Neuron (in vitro differentiated cells): ENCODE results near the gene PPA2.

Source experiments
- H2AFZ ChIP-seq: one replicate; pipeline ENCODE4 v1.6.1; 2013; ENCODE audit warnings: low read depth, mild to moderate bottlenecking, inconsistent platforms, low read length, moderate library complexity
- H3K27me3 ChIP-seq: one replicate; pipeline ENCODE4 v1.6.1; 2013; ENCODE audit warnings: low read length; ENCODE audit not compliant: insufficient read depth
- H3K36me3 ChIP-seq: one replicate; pipeline ENCODE4 v1.6.1; 2013; ENCODE audit warnings: low read length; ENCODE audit not compliant: insufficient read depth
- H3K4me1 ChIP-seq: one replicate; pipeline ENCODE4 v1.6.1; 2013; ENCODE audit warnings: low read length; ENCODE audit not compliant: insufficient read depth
- H3K4me3 ChIP-seq: 2 replicates; pipeline ENCODE4 v1.5.1; 2013; ENCODE audit warnings: mild to moderate bottlenecking, low read length, moderate library complexity
- H3K9me3 ChIP-seq: one replicate; pipeline ENCODE4 v1.6.1; 2013; ENCODE audit warnings: low read length

Gene PPA2

GRCh38 chr4:105356194-105356593, 117.7 kb downstream of the PPA2 start:
- H2AFZ ChIP-seq, result no peak overlapping the region
- no peaks in the 10 kb centered on the region for H3K27me3 ChIP-seq
- peaks cover 6% of the 10 kb centered on the region for H3K4me1 ChIP-seq
- H3K4me3 ChIP-seq, result no peak overlapping the region
- no peaks in the 10 kb centered on the region for H3K9me3 ChIP-seq
- no peaks in the 10 kb centered on the region for H3K36me3 ChIP-seq

GRCh38 chr4:105352826-105353225, 121.0 kb downstream of the PPA2 start:
- H3K36me3 ChIP-seq, result no peaks in the 10 kb centered on the region

GRCh38 chr4:105351861-105352260, 122.0 kb downstream of the PPA2 start:
- Histone ChIP-seq H3K27me3 (no peaks in the 10 kb centered on the region), H3K9me3 (no peaks in the 10 kb centered on the region), H3K4me1 (no peaks in the 10 kb centered on the region), H3K4me3 (no peak overlapping the region), H2AFZ (no peak overlapping the region), H3K36me3 (no peaks in the 10 kb centered on the region)

More at GRCh38 chr4:105352826-105353225, 121.0 kb downstream of the PPA2 start:
- Histone ChIP-seq H3K4me1 (peaks cover 6% of the 10 kb centered on the region), H3K4me3 (no peak overlapping the region), H2AFZ (no peak overlapping the region), H3K9me3 (no peaks in the 10 kb centered on the region), H3K27me3 (no peaks in the 10 kb centered on the region)

- H3K36me3 ChIP-seq, result no peaks in the 10 kb centered on the region
- H2AFZ ChIP-seq, result no peak overlapping the region
- H3K4me3 ChIP-seq, result no peak overlapping the region
- no peaks in the 10 kb centered on the region for H3K4me1 ChIP-seq
- H3K9me3 ChIP-seq, result no peaks in the 10 kb centered on the region
- no peaks in the 10 kb centered on the region for H3K27me3 ChIP-seq
Measured at GRCh38 chr4:105350859-105351490, 122.9 kb downstream of the PPA2 start.

GRCh38 chr4:105348719-105349118, 125.1 kb downstream of the PPA2 start:
- H3K4me3 ChIP-seq, result no peak overlapping the region
- no peaks in the 10 kb centered on the region for H3K27me3 ChIP-seq
- H3K9me3 ChIP-seq, result no peaks in the 10 kb centered on the region
- H2AFZ ChIP-seq, result no peak overlapping the region
- peaks cover 3% of the 10 kb centered on the region for H3K4me1 ChIP-seq
- H3K36me3 ChIP-seq, result no peaks in the 10 kb centered on the region

- H2AFZ ChIP-seq, result no peak overlapping the region
- H3K36me3 ChIP-seq, result no peaks in the 10 kb centered on the region
- no peaks in the 10 kb centered on the region for H3K27me3 ChIP-seq
Measured at GRCh38 chr4:105346869-105347268, 127.0 kb downstream of the PPA2 start.

GRCh38 chr4:105345838-105346237, 128.0 kb downstream of the PPA2 start:
- no peaks in the 10 kb centered on the region for H3K36me3 ChIP-seq
- peaks cover 8% of the 10 kb centered on the region for H3K4me1 ChIP-seq
- H3K27me3 ChIP-seq, result no peaks in the 10 kb centered on the region
- H2AFZ ChIP-seq, result no peak overlapping the region
- H3K4me3 ChIP-seq, result no peak overlapping the region
- no peaks in the 10 kb centered on the region for H3K9me3 ChIP-seq

More at GRCh38 chr4:105346869-105347268, 127.0 kb downstream of the PPA2 start:
- Histone ChIP-seq H3K4me1 (peaks cover 8% of the 10 kb centered on the region), H3K9me3 (no peaks in the 10 kb centered on the region), H3K4me3 (no peak overlapping the region)

GRCh38 chr4:105345358-105345757, 128.5 kb downstream of the PPA2 start:
- Histone ChIP-seq H3K36me3 (no peaks in the 10 kb centered on the region), H3K27me3 (no peaks in the 10 kb centered on the region), H2AFZ (no peak overlapping the region), H3K9me3 (no peaks in the 10 kb centered on the region), H3K4me3 (no peak overlapping the region), H3K4me1 (peaks cover 8% of the 10 kb centered on the region)

GRCh38 chr4:105344141-105344540, 129.7 kb downstream of the PPA2 start:
- Histone ChIP-seq H2AFZ (no peak overlapping the region), H3K9me3 (no peaks in the 10 kb centered on the region), H3K4me1 (peaks cover 8% of the 10 kb centered on the region), H3K36me3 (no peaks in the 10 kb centered on the region), H3K27me3 (no peaks in the 10 kb centered on the region), H3K4me3 (no peak overlapping the region)

- H2AFZ ChIP-seq, result no peak overlapping the region
- no peak overlapping the region for H3K4me3 ChIP-seq
- peaks cover 8% of the 10 kb centered on the region for H3K4me1 ChIP-seq
- H3K36me3 ChIP-seq, result no peaks in the 10 kb centered on the region
- H3K9me3 ChIP-seq, result no peaks in the 10 kb centered on the region
- no peaks in the 10 kb centered on the region for H3K27me3 ChIP-seq
Measured at GRCh38 chr4:105343146-105343931, 130.5 kb downstream of the PPA2 start.

- no peaks in the 10 kb centered on the region for H3K36me3 ChIP-seq
- H3K4me3 ChIP-seq, result no peak overlapping the region
- H3K27me3 ChIP-seq, result no peaks in the 10 kb centered on the region
- no peak overlapping the region for H2AFZ ChIP-seq
- H3K4me1 ChIP-seq, result no peaks in the 10 kb centered on the region
- no peaks in the 10 kb centered on the region for H3K9me3 ChIP-seq
Measured at GRCh38 chr4:105329081-105329480, 144.8 kb downstream of the PPA2 start.

GRCh38 chr4:105327956-105328355, 145.9 kb downstream of the PPA2 start:
- H2AFZ ChIP-seq, result no peak overlapping the region
- no peak overlapping the region for H3K4me3 ChIP-seq
- no peaks in the 10 kb centered on the region for H3K27me3 ChIP-seq
- H3K9me3 ChIP-seq, result no peaks in the 10 kb centered on the region
- no peaks in the 10 kb centered on the region for H3K36me3 ChIP-seq
- no peaks in the 10 kb centered on the region for H3K4me1 ChIP-seq

GRCh38 chr4:105327222-105327621, 146.6 kb downstream of the PPA2 start:
- H2AFZ ChIP-seq, result no peak overlapping the region
- no peaks in the 10 kb centered on the region for H3K4me1 ChIP-seq
- H3K9me3 ChIP-seq, result no peaks in the 10 kb centered on the region
- H3K36me3 ChIP-seq, result no peaks in the 10 kb centered on the region
- no peaks in the 10 kb centered on the region for H3K27me3 ChIP-seq
- H3K4me3 ChIP-seq, result no peak overlapping the region
